HEK293 (cell line): ENCODE data around the gene KIRREL1.

Experiments used
- CTCF ChIA-PET: fragments of 350-600 bp; formaldehyde crosslinking; extraction: SDS; loops from one replicate; lab custom pipeline; 2021; ENCODE audit warnings: antibody characterized with exemption; lab: Yijun Ruan, JAX
- POLR2A ChIA-PET: fragments of 300-600 bp; formaldehyde crosslinking; extraction: SDS; loops from one replicate; lab custom pipeline; 2020; ENCODE audit warnings: antibody characterized with exemption, inconsistent platforms; lab: Yijun Ruan, JAX
- H3K27ac ChIP-seq: fragments of 200-500 bp; sonication (Bioruptor generic); 2 replicates; pipeline ENCODE4 v1.5.1; 2014; ENCODE audit warnings: low read depth, low read length, control low read depth, inconsistent platforms; ENCODE audit errors: extremely low read depth
- H3K36me3 ChIP-seq, 2 experiments: fragments of 200-500 bp in 1 of 2; sonication (Bioruptor generic) in 1 of 2; 1 replicate in 1 of 2; 2 replicates in 1 of 2; pipeline ENCODE4 v1.5.1; 2014 to 2017; ENCODE audit warnings: inconsistent platforms in 2 of 2, low read length in 2 of 2; ENCODE audit not compliant: control insufficient read depth in 2 of 2, insufficient read depth in 1 of 2
- H3K4me1 ChIP-seq: fragments of 200-500 bp; sonication (Bioruptor generic); 2 replicates; pipeline ENCODE4 v1.5.1; 2014; ENCODE audit warnings: mild to moderate bottlenecking, low read length, inconsistent platforms; ENCODE audit not compliant: control insufficient read depth, insufficient read depth
- H3K4me3 ChIP-seq: 2 replicates; pipeline ENCODE4 v1.5.1; 2011; ENCODE audit warnings: low read depth, mild to moderate bottlenecking, control low read depth, low read length, moderate library complexity
- H3K9me3 ChIP-seq: fragments of 200-500 bp; sonication (Bioruptor generic); 2 replicates; pipeline ENCODE4 v1.5.1; 2014; ENCODE audit warnings: low read depth, low read length, inconsistent platforms; ENCODE audit not compliant: control insufficient read depth, insufficient read depth
- EGR2 ChIP-seq: fragments of 450-650 bp; formaldehyde crosslinking; IDR thresholded peaks from 2 replicates; pipeline ENCODE4 v1.5.1; 2016; ENCODE audit warnings: low read depth, missing biosample characterization, missing genetic modification characterization
- FEZF1 ChIP-seq: fragments of 450-650 bp; formaldehyde crosslinking; IDR thresholded peaks from 2 replicates; pipeline ENCODE4 v1.5.1; 2016; ENCODE audit warnings: missing biosample characterization, missing genetic modification characterization
- GFI1B ChIP-seq: fragments of 450-650 bp; formaldehyde crosslinking; IDR thresholded peaks from 2 replicates; pipeline ENCODE4 v1.5.1; 2016; ENCODE audit warnings: missing biosample characterization, missing genetic modification characterization
- KLF7 ChIP-seq: fragments of 450-650 bp; formaldehyde crosslinking; IDR thresholded peaks from 2 replicates; pipeline ENCODE4 v1.5.1; 2016; ENCODE audit warnings: missing biosample characterization, missing genetic modification characterization, borderline replicate concordance
- KLF8 ChIP-seq: fragments of 450-650 bp; formaldehyde crosslinking; IDR thresholded peaks from 2 replicates; pipeline ENCODE4 v1.5.1; 2016; ENCODE audit warnings: missing biosample characterization, missing genetic modification characterization
- PBX3 ChIP-seq: sonication (generic); formaldehyde crosslinking; IDR thresholded peaks from 2 replicates; pipeline ENCODE4 v1.8.1; 2022; ENCODE audit warnings: mild to moderate bottlenecking, moderate library complexity, missing genetic modification reagents
- REST ChIP-seq: fragments of 450-650 bp; formaldehyde crosslinking; IDR thresholded peaks from 2 replicates; pipeline ENCODE4 v1.5.1; 2016; ENCODE audit warnings: missing biosample characterization, missing genetic modification characterization
- SCRT2 ChIP-seq: fragments of 450-650 bp; formaldehyde crosslinking; IDR thresholded peaks from 2 replicates; pipeline ENCODE4 v1.5.1; 2016; ENCODE audit warnings: missing biosample characterization, missing genetic modification characterization
- ZBTB20 ChIP-seq: fragments of 450-650 bp; formaldehyde crosslinking; IDR thresholded peaks from 2 replicates; pipeline ENCODE4 v1.5.1; 2016; ENCODE audit warnings: missing biosample characterization, missing genetic modification characterization
- ZBTB6 ChIP-seq: fragments of 450-650 bp; formaldehyde crosslinking; IDR thresholded peaks from 2 replicates; pipeline ENCODE4 v1.5.1; 2017; ENCODE audit warnings: missing biosample characterization, missing genetic modification characterization
- ZNF366 ChIP-seq: fragments of 450-650 bp; formaldehyde crosslinking; conservative IDR thresholded peaks from 2 replicates; pipeline ENCODE4 v1.5.1; 2016; ENCODE audit warnings: missing biosample characterization, missing genetic modification characterization
- ZNF391 ChIP-seq: fragments of 450-650 bp; formaldehyde crosslinking; IDR thresholded peaks from 2 replicates; pipeline ENCODE4 v1.5.1; 2016; ENCODE audit warnings: low read depth, missing biosample characterization, missing genetic modification characterization, borderline replicate concordance
- ZNF404 ChIP-seq: fragments of 450-650 bp; formaldehyde crosslinking; IDR thresholded peaks from 2 replicates; pipeline ENCODE4 v1.5.1; 2017; ENCODE audit warnings: missing biosample characterization, missing genetic modification characterization
- ZNF529 ChIP-seq: fragments of 450-650 bp; formaldehyde crosslinking; IDR thresholded peaks from 2 replicates; pipeline ENCODE4 v1.5.1; 2017; ENCODE audit warnings: missing genetic modification characterization, missing biosample characterization; ENCODE audit not compliant: insufficient replicate concordance
- ZNF544 ChIP-seq: fragments of 450-650 bp; formaldehyde crosslinking; IDR thresholded peaks from 2 replicates; pipeline ENCODE4 v1.5.0; 2017; ENCODE audit warnings: missing biosample characterization, missing genetic modification characterization
- ZNF600 ChIP-seq: fragments of 450-650 bp; formaldehyde crosslinking; IDR thresholded peaks from 2 replicates; pipeline ENCODE4 v1.5.1; 2016; ENCODE audit warnings: missing biosample characterization, missing genetic modification characterization
- ZNF768 ChIP-seq: fragments of 450-650 bp; formaldehyde crosslinking; IDR thresholded peaks from 2 replicates; pipeline ENCODE4 v1.5.1; 2018; ENCODE audit warnings: missing biosample characterization, mild to moderate bottlenecking, missing genetic modification characterization

Gene KIRREL1

GRCh38 chr1:158118713-158119402 is 125.4 kb downstream of the KIRREL1 start:
- CTCF ChIA-PET = interaction anchor here (0.6 to 22.5 kb wide), 8 partner anchors 14 to 952 kb away, joined by 3 to 805 read pairs (median 8); partner anchors contain the start of gene KIRREL1

GRCh38 chr1:158119976-158120653 is 126.7 kb downstream of the KIRREL1 start:
- Histone ChIP-seq H3K4me3 (no peak overlapping the region), H3K4me1 (no peaks in the 10 kb centered on the region; the same call in 1 of the 2 replicates), H3K27ac (no peak overlapping the region), H3K36me3 (no peaks in the 10 kb centered on the region), H3K9me3 (no peaks in the 10 kb centered on the region)
- TF ChIP-seq REST (tag by site-specific recombination) (no peak), ZNF529 (tag by site-specific recombination) (no peak), GFI1B (tag by site-specific recombination) (no peak), ZBTB6 (tag by site-specific recombination) (no peak), KLF8 (tag by site-specific recombination) (no peak), SCRT2 (tag by site-specific recombination) (no peak), ZNF391 (tag by site-specific recombination) (no peak), EGR2 (no peak), ZNF600 (tag by site-specific recombination) (no peak), KLF7 (tag by site-specific recombination) (no peak), ZNF366 (tag by site-specific recombination) (no peak), ZNF544 (tag by site-specific recombination) (no peak), FEZF1 (no peak), PBX3 (no peak), ZBTB20 (no peak)
- CTCF ChIA-PET = interaction anchor here (0.7 to 22.5 kb wide), 18 partner anchors 11 to 951 kb away, joined by 3 to 805 read pairs (median 4); partner anchors contain the start of gene KIRREL1
- POLR2A ChIA-PET = no interaction called here

More at GRCh38 chr1:158118713-158119402, 125.4 kb downstream of the KIRREL1 start:
- H3K27ac ChIP-seq = no peak overlapping the region
- H3K36me3 ChIP-seq = no peaks in the 10 kb centered on the region
- no peak overlapping the region for H3K4me3 ChIP-seq
- no peaks in the 10 kb centered on the region; the same call in 1 of the 2 replicates for H3K4me1 ChIP-seq
- H3K9me3 ChIP-seq = no peaks in the 10 kb centered on the region
- no peak for TF ChIP-seq ZNF404 (tag by site-specific recombination)
- peak; percentile 54; the same call in 1 of the 2 replicates for TF ChIP-seq ZNF768 (tag by site-specific recombination)
- POLR2A ChIA-PET = no interaction called here
